Suprapubic skin (tissue), 4 donors: ENCODE data around the gene ANAPC5.

ENCODE experiments used
- EP300 ChIP-seq: sonication (generic); formaldehyde crosslinking; IDR thresholded peaks from one replicate; pipeline ENCODE4 v1.6.1; 2017; ENCODE audit warnings: antibody characterized with exemption
- POLR2A ChIP-seq, 2 donors: fragments of 450-650 bp; IDR thresholded peaks; one replicate each; pipeline ENCODE4 v1.6.1; 2017; ENCODE audit warnings: antibody characterized with exemption in 2 of 2, mild to moderate bottlenecking in 2 of 2, moderate library complexity in 2 of 2
- POLR2AphosphoS5 ChIP-seq, 3 donors: sonication (generic); formaldehyde crosslinking; IDR thresholded peaks; one replicate each; pipeline ENCODE4 v1.6.1; 2017; ENCODE audit warnings: antibody characterized with exemption in 3 of 3
- TF ChIP-seq, protein P1 (sequence below), 2 donors: fragments of 200-600 bp in 1 of 2; fragments of 450-650 bp in 1 of 2; sonication (generic) in 1 of 2; IDR thresholded peaks; one replicate each; pipeline ENCODE4 v1.5.1; 2016 to 2019; ENCODE audit warnings: antibody characterized with exemption in 2 of 2, mild to moderate bottlenecking in 1 of 2, moderate library complexity in 1 of 2

DNA sequence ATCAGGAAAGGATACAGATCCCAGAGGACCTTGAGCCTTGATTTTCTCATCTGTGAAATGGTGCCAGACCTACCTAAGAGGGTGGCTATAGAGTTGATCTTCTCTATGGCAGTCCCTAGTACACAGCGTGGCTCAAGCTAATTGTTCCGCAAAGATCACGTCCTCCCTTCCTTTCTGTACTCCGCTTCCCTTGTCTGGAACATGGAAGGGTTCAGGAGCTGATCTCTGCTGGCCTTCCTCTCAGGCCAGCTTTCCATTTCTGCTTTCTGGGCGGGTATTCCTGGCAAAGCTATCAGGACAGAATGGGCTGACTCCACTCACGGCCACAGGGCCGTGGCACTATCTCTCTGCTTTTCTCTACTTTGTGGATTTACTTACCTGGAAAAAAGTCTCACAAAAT, 62.2 kb downstream of the ANAPC5 start:
- TF ChIP-seq EP300, result no peak
- TF ChIP-seq, protein P1, sequence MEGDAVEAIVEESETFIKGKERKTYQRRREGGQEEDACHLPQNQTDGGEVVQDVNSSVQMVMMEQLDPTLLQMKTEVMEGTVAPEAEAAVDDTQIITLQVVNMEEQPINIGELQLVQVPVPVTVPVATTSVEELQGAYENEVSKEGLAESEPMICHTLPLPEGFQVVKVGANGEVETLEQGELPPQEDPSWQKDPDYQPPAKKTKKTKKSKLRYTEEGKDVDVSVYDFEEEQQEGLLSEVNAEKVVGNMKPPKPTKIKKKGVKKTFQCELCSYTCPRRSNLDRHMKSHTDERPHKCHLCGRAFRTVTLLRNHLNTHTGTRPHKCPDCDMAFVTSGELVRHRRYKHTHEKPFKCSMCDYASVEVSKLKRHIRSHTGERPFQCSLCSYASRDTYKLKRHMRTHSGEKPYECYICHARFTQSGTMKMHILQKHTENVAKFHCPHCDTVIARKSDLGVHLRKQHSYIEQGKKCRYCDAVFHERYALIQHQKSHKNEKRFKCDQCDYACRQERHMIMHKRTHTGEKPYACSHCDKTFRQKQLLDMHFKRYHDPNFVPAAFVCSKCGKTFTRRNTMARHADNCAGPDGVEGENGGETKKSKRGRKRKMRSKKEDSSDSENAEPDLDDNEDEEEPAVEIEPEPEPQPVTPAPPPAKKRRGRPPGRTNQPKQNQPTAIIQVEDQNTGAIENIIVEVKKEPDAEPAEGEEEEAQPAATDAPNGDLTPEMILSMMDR (IDR thresholded peaks at IDR 0.05), result no peak
- no peak for TF ChIP-seq POLR2AphosphoS5 (IDR thresholded peaks at IDR 0.05)
- TF ChIP-seq POLR2A (IDR thresholded peaks at IDR 0.05), result no peak
